GM23338 (cell line): ENCODE results near the gene PA2G4. TPM values are rescaled to one million over a fixed set of nuclear protein-coding genes. Genes with fewer than 3 reads are reported as not detected.

Source experiments
- ATAC-seq: fragments of 200-7000 bp; cut with Tn5 transposase; 3 replicates; pipeline ENCODE4 v1.9.1; 2020
- DNase-seq: peaks from one replicate; pipeline ENCODE4 v3.0.0-alpha.2; 2015; ENCODE audit warnings: low spot score
- H2AFZ ChIP-seq: fragments of 200-600 bp; sonication (generic); 2 replicates; pipeline ENCODE4 v1.8.0; 2016; ENCODE audit warnings: antibody characterized with exemption, mild to moderate bottlenecking, moderate library complexity
- H3F3A ChIP-seq: fragments of 200-600 bp; sonication (generic); replicated peaks from 2 replicates; pipeline ENCODE4 v1.8.0; 2017; ENCODE audit warnings: antibody characterized with exemption, mixed run types, low read depth
- H3K27ac ChIP-seq: fragments of 200-600 bp; sonication (generic); 2 replicates; pipeline ENCODE4 v1.6.1; 2016; ENCODE audit warnings: low read depth
- H3K27me3 ChIP-seq: fragments of 200-600 bp; sonication (generic); 2 replicates; pipeline ENCODE4 v1.8.0; 2016; ENCODE audit warnings: mild to moderate bottlenecking, mixed run types, moderate library complexity; ENCODE audit not compliant: insufficient read depth
- H3K36me3 ChIP-seq: fragments of 200-600 bp; sonication (generic); 2 replicates; pipeline ENCODE4 v1.8.0; 2016; ENCODE audit warnings: mild to moderate bottlenecking; ENCODE audit not compliant: insufficient read depth
- H3K4me1 ChIP-seq: fragments of 200-600 bp; sonication (generic); 2 replicates; pipeline ENCODE4 v1.8.0; 2016; ENCODE audit warnings: mild to moderate bottlenecking, moderate library complexity; ENCODE audit not compliant: insufficient read depth
- H3K4me2 ChIP-seq: fragments of 200-600 bp; sonication (generic); 2 replicates; pipeline ENCODE4 v1.7.1; 2017; ENCODE audit warnings: mixed run types
- H3K4me3 ChIP-seq: fragments of 200-600 bp; sonication (generic); 2 replicates; pipeline ENCODE4 v1.6.1; 2016; ENCODE audit warnings: mixed run types
- H3K79me2 ChIP-seq: fragments of 200-600 bp; sonication (generic); replicated peaks from 2 replicates; pipeline ENCODE4 v1.8.0; 2017; ENCODE audit warnings: mild to moderate bottlenecking; ENCODE audit not compliant: insufficient read depth
- H3K9me2 ChIP-seq: fragments of 200-600 bp; sonication (generic); 2 replicates; pipeline ENCODE4 v1.8.0; 2017; ENCODE audit not compliant: insufficient read depth
- H4K20me1 ChIP-seq: fragments of 200-600 bp; sonication (generic); replicated peaks from 2 replicates; pipeline ENCODE4 v1.8.0; 2017; ENCODE audit warnings: mild to moderate bottlenecking; ENCODE audit not compliant: insufficient read depth
- H3K27ac Mint-ChIP-seq: 2 replicates; pipeline ENCODE4 v1.8.0; 2020; ENCODE audit warnings: inconsistent platforms, mild to moderate bottlenecking, moderate library complexity, mixed read lengths
- H3K27me3 Mint-ChIP-seq: 3 replicates; pipeline ENCODE4 v1.8.0; 2022; ENCODE audit warnings: low read depth, mild to moderate bottlenecking, moderate library complexity, mixed read lengths, inconsistent platforms; ENCODE audit not compliant: insufficient read depth, poor library complexity
- H3K36me3 Mint-ChIP-seq: 3 replicates; pipeline ENCODE4 v1.8.0; 2021; ENCODE audit warnings: low read depth, mild to moderate bottlenecking, inconsistent platforms, moderate library complexity, mixed read lengths
- H3K4me1 Mint-ChIP-seq: 3 replicates; pipeline ENCODE4 v1.8.0; 2020; ENCODE audit warnings: mild to moderate bottlenecking, inconsistent platforms, mixed read lengths
- H3K4me3 Mint-ChIP-seq: 3 replicates; pipeline ENCODE4 v1.8.0; 2021; ENCODE audit warnings: moderate library complexity, mild to moderate bottlenecking, inconsistent platforms, mixed read lengths
- H3K9me3 Mint-ChIP-seq: 3 replicates; pipeline ENCODE4 v1.8.0; 2020; ENCODE audit warnings: moderate library complexity, mild to moderate bottlenecking, inconsistent platforms, mixed read lengths
- CREB1 ChIP-seq: fragments of 250-450 bp; sonication (Bioruptor Pico); IDR thresholded peaks from 2 replicates; pipeline ENCODE4 v1.5.0; 2020; ENCODE audit warnings: low read depth, mild to moderate bottlenecking, moderate library complexity
- EZH2 ChIP-seq: fragments of 200-600 bp; sonication (generic); IDR thresholded peaks from one replicate; pipeline ENCODE4 v1.8.0; 2017; ENCODE audit warnings: antibody characterized with exemption, mild to moderate bottlenecking, low read depth; ENCODE audit not compliant: unreplicated experiment
- EZH2phosphoT487 ChIP-seq: fragments of 200-600 bp; sonication (generic); IDR thresholded peaks from one replicate; pipeline ENCODE4 v1.8.1; 2018; ENCODE audit warnings: antibody characterized with exemption; ENCODE audit not compliant: unreplicated experiment
- JUNB ChIP-seq: IDR thresholded peaks from one replicate; pipeline ENCODE4 v1.6.1; 2016; ENCODE audit warnings: antibody characterized with exemption; ENCODE audit not compliant: unreplicated experiment
- NANOG ChIP-seq: IDR thresholded peaks from 2 replicates; pipeline ENCODE4 v1.6.1; 2016; ENCODE audit warnings: antibody characterized with exemption, borderline replicate concordance
- POLR2AphosphoS5 ChIP-seq: IDR thresholded peaks from 2 replicates; pipeline ENCODE4 v1.6.1; 2016; ENCODE audit warnings: antibody characterized with exemption, low read depth
- STAT1 ChIP-seq: IDR thresholded peaks from one replicate; pipeline ENCODE4 v1.6.1; 2016; ENCODE audit warnings: antibody characterized with exemption; ENCODE audit not compliant: unreplicated experiment
- ZNF114 ChIP-seq: fragments of 250-450 bp; sonication (Bioruptor Pico); IDR thresholded peaks from 2 replicates; pipeline ENCODE4 v1.5.0; 2020; ENCODE audit warnings: mild to moderate bottlenecking, moderate library complexity
- ZNF331 ChIP-seq: fragments of 250-450 bp; sonication (Bioruptor Pico); IDR thresholded peaks from 2 replicates; pipeline ENCODE4 v1.5.0; 2020; ENCODE audit warnings: low read depth, mild to moderate bottlenecking, moderate library complexity
- polyA plus RNA-seq: library from polyadenylated mRNA; unstranded; fragments of >200 nt; fragmentation: Nextera tagmentation; extraction: Ambion mirVana; gene quantifications from 2 replicates; pipeline ENCODE4 v1.2.1, GENCODE V29; 2016
- total RNA-seq: library from RNA; depleted of rRNA; stranded (reverse); fragments of >200 nt; shearing (Covaris generic); gene quantifications from 2 replicates; pipeline ENCODE4 v1.2.3, GENCODE V29; 2014
- TF ChIP-seq, protein P1 (sequence below), 2 experiments: fragments of 200-600 bp in 1 of 2; sonication (generic) in 1 of 2; conservative IDR thresholded peaks; 2 replicates each; pipeline versions ENCODE4 v1.5.1 to v1.6.1; 2016 to 2017; ENCODE audit warnings: antibody characterized with exemption in 2 of 2, low read depth in 2 of 2, mild to moderate bottlenecking in 2 of 2, moderate library complexity in 1 of 2
- TF ChIP-seq, protein P2 (sequence below): fragments of 250-450 bp; sonication (Bioruptor Pico); IDR thresholded peaks from 2 replicates; pipeline ENCODE4 v1.5.0; 2020; ENCODE audit warnings: mild to moderate bottlenecking, moderate library complexity
- TF ChIP-seq, protein P3 (sequence below): IDR thresholded peaks from one replicate; pipeline ENCODE4 v1.6.1; 2018; ENCODE audit warnings: antibody characterized with exemption; ENCODE audit not compliant: unreplicated experiment
- TF ChIP-seq, protein P4 (sequence below): IDR thresholded peaks from 2 replicates; pipeline ENCODE4 v1.6.1; 2016; ENCODE audit warnings: antibody characterized with exemption

Gene PA2G4
- total and polyA plus RNA-seq, 2 experiments from 2014 or later: 237 to 373 TPM

DNA sequence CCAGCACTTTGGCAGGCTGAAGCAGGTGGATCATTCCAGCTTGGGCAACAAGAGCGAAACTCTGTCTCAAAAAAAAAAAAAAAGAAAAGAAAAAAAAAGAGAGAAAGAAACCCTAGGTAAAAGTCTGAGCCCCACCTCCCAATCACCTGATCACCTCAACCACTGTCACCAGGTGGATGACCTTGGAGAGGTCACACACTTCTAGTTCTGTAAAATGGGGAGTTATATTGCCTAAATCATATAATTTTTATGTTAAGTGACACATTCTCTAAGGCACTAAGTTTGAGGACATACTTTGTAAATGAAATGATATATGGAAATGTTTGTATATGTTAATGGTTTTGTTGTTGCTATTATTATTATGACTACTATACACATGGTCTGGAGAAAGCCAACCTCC is 25.9 kb upstream of the PA2G4 start:
- DNase-seq (peak; percentile 48), ATAC-seq (no peak)
- peaks cover 27% of the 10 kb centered on the region for H3K79me2 ChIP-seq
- TF ChIP-seq EZH2phosphoT487 (no peak), STAT1 (no peak), JUNB (no peak), NANOG (no peak), CREB1 (no peak), EZH2 (no peak), ZNF331 (CRISPR knock-in tag) (no peak), POLR2AphosphoS5 (no peak), ZNF114 (no peak)
- TF ChIP-seq, protein P1, sequence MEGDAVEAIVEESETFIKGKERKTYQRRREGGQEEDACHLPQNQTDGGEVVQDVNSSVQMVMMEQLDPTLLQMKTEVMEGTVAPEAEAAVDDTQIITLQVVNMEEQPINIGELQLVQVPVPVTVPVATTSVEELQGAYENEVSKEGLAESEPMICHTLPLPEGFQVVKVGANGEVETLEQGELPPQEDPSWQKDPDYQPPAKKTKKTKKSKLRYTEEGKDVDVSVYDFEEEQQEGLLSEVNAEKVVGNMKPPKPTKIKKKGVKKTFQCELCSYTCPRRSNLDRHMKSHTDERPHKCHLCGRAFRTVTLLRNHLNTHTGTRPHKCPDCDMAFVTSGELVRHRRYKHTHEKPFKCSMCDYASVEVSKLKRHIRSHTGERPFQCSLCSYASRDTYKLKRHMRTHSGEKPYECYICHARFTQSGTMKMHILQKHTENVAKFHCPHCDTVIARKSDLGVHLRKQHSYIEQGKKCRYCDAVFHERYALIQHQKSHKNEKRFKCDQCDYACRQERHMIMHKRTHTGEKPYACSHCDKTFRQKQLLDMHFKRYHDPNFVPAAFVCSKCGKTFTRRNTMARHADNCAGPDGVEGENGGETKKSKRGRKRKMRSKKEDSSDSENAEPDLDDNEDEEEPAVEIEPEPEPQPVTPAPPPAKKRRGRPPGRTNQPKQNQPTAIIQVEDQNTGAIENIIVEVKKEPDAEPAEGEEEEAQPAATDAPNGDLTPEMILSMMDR (conservative IDR thresholded peaks at IDR 0.05; ENCODE audit: low read depth in 2 of 2): no peak
- TF ChIP-seq, protein P2, sequence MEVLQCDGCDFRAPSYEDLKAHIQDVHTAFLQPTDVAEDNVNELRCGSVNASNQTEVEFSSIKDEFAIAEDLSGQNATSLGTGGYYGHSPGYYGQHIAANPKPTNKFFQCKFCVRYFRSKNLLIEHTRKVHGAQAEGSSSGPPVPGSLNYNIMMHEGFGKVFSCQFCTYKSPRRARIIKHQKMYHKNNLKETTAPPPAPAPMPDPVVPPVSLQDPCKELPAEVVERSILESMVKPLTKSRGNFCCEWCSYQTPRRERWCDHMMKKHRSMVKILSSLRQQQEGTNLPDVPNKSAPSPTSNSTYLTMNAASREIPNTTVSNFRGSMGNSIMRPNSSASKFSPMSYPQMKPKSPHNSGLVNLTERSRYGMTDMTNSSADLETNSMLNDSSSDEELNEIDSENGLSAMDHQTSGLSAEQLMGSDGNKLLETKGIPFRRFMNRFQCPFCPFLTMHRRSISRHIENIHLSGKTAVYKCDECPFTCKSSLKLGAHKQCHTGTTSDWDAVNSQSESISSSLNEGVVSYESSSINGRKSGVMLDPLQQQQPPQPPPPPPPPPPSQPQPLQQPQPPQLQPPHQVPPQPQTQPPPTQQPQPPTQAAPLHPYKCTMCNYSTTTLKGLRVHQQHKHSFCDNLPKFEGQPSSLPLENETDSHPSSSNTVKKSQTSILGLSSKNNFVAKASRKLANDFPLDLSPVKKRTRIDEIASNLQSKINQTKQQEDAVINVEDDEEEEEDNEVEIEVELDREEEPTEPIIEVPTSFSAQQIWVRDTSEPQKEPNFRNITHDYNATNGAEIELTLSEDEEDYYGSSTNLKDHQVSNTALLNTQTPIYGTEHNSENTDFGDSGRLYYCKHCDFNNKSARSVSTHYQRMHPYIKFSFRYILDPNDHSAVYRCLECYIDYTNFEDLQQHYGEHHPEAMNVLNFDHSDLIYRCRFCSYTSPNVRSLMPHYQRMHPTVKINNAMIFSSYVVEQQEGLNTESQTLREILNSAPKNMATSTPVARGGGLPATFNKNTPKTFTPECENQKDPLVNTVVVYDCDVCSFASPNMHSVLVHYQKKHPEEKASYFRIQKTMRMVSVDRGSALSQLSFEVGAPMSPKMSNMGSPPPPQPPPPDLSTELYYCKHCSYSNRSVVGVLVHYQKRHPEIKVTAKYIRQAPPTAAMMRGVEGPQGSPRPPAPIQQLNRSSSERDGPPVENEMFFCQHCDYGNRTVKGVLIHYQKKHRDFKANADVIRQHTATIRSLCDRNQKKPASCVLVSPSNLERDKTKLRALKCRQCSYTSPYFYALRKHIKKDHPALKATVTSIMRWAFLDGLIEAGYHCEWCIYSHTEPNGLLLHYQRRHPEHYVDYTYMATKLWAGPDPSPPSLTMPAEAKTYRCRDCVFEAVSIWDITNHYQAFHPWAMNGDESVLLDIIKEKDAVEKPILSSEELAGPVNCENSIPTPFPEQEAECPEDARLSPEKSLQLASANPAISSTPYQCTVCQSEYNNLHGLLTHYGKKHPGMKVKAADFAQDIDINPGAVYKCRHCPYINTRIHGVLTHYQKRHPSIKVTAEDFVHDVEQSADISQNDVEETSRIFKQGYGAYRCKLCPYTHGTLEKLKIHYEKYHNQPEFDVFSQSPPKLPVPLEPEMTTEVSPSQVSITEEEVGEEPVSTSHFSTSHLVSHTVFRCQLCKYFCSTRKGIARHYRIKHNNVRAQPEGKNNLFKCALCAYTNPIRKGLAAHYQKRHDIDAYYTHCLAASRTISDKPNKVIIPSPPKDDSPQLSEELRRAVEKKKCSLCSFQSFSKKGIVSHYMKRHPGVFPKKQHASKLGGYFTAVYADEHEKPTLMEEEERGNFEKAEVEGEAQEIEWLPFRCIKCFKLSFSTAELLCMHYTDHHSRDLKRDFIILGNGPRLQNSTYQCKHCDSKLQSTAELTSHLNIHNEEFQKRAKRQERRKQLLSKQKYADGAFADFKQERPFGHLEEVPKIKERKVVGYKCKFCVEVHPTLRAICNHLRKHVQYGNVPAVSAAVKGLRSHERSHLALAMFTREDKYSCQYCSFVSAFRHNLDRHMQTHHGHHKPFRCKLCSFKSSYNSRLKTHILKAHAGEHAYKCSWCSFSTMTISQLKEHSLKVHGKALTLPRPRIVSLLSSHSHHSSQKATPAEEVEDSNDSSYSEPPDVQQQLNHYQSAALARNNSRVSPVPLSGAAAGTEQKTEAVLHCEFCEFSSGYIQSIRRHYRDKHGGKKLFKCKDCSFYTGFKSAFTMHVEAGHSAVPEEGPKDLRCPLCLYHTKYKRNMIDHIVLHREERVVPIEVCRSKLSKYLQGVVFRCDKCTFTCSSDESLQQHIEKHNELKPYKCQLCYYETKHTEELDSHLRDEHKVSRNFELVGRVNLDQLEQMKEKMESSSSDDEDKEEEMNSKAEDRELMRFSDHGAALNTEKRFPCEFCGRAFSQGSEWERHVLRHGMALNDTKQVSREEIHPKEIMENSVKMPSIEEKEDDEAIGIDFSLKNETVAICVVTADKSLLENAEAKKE (CRISPR knock-in tag): no peak
- TF ChIP-seq, protein P3, sequence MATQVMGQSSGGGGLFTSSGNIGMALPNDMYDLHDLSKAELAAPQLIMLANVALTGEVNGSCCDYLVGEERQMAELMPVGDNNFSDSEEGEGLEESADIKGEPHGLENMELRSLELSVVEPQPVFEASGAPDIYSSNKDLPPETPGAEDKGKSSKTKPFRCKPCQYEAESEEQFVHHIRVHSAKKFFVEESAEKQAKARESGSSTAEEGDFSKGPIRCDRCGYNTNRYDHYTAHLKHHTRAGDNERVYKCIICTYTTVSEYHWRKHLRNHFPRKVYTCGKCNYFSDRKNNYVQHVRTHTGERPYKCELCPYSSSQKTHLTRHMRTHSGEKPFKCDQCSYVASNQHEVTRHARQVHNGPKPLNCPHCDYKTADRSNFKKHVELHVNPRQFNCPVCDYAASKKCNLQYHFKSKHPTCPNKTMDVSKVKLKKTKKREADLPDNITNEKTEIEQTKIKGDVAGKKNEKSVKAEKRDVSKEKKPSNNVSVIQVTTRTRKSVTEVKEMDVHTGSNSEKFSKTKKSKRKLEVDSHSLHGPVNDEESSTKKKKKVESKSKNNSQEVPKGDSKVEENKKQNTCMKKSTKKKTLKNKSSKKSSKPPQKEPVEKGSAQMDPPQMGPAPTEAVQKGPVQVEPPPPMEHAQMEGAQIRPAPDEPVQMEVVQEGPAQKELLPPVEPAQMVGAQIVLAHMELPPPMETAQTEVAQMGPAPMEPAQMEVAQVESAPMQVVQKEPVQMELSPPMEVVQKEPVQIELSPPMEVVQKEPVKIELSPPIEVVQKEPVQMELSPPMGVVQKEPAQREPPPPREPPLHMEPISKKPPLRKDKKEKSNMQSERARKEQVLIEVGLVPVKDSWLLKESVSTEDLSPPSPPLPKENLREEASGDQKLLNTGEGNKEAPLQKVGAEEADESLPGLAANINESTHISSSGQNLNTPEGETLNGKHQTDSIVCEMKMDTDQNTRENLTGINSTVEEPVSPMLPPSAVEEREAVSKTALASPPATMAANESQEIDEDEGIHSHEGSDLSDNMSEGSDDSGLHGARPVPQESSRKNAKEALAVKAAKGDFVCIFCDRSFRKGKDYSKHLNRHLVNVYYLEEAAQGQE: no peak
- TF ChIP-seq, protein P4, sequence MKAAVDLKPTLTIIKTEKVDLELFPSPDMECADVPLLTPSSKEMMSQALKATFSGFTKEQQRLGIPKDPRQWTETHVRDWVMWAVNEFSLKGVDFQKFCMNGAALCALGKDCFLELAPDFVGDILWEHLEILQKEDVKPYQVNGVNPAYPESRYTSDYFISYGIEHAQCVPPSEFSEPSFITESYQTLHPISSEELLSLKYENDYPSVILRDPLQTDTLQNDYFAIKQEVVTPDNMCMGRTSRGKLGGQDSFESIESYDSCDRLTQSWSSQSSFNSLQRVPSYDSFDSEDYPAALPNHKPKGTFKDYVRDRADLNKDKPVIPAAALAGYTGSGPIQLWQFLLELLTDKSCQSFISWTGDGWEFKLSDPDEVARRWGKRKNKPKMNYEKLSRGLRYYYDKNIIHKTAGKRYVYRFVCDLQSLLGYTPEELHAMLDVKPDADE: no peak
- Mint-ChIP-seq H3K9me3 (peaks cover 3% of the 10 kb centered on the region; the same call in 1 of the 3 replicates), H3K4me1 (peaks cover 29% of the 10 kb centered on the region), H3K36me3 (peaks cover 5% of the 10 kb centered on the region; the same call in 1 of the 3 replicates), H3K27me3 (peaks cover 7% of the 10 kb centered on the region), H3K4me3 (peak overlapping the region; percentile 90), H3K27ac (peak overlapping the region; percentile 88)
- H3K9me2 ChIP-seq: no peaks in the 10 kb centered on the region
- H3K27me3 ChIP-seq: no peaks in the 10 kb centered on the region
- H3K4me2 ChIP-seq: peak overlapping the region; percentile 93
- H3F3A ChIP-seq: 0 out of 2 replicates have a peak, but pooled peaks cover 16% of the 10 kb centered on the region
- peaks cover 12% of the 10 kb centered on the region; the same call in 1 of the 2 replicates for H4K20me1 ChIP-seq
- peak overlapping the region; percentile 98 for H3K27ac ChIP-seq
- no peaks in the 10 kb centered on the region for H3K36me3 ChIP-seq
- peaks cover 22% of the 10 kb centered on the region for H3K4me1 ChIP-seq
- H2AFZ ChIP-seq: no peak overlapping the region
- peak overlapping the region; percentile 84 for H3K4me3 ChIP-seq
